K562 (cell line): ENCODE data around the gene PLAC9. TPM values are rescaled to one million over a fixed set of nuclear protein-coding genes. Genes with fewer than 3 reads are reported as not detected.

Source experiments
- ATAC-seq: fragments of 200-7000 bp; cut with Tn5 transposase; 3 replicates; pipeline ENCODE4 v1.9.1; 2020; ENCODE audit warnings: moderate library complexity
- BruUV-seq: library from RNA; stranded (reverse); fragments of 400-500 nt; replicated peaks from 2 replicates; lab custom pipeline; 2021; lab: Mats Ljungman, UMichigan
- CTCF ChIA-PET: fragments of 300-600 bp; formaldehyde crosslinking; extraction: SDS; loops from one replicate; lab custom pipeline; 2021; ENCODE audit warnings: low intra/inter-chr PET ratio; lab: Yijun Ruan, JAX
- POLR2A ChIA-PET: fragments of 300-600, 350-650 bp; sonication (Branson Sonifier 250); formaldehyde crosslinking; extraction: SDS; loops from one replicate; lab custom pipeline; 2021; ENCODE audit warnings: antibody characterized with exemption, inconsistent platforms; lab: Yijun Ruan, JAX
- DNase-seq, 4 experiments: peaks; one replicate each; pipeline versions ENCODE4 v3.0.0 to v3.0.0-alpha.2; 2011 to 2018; ENCODE audit warnings: low spot score in 3 of 4, mixed read lengths in 3 of 4; ENCODE audit errors: extremely low read depth in 1 of 4
- FAIRE-seq: peaks from 2 replicates; lab custom pipeline; 2011; peaks lifted over from hg19 to GRCh38; lab: Jason Lieb, UNC
- H2AFZ ChIP-seq: 2 replicates; pipeline ENCODE4 v1.6.0; 2011; ENCODE audit warnings: low read depth, low read length, control low read depth, inconsistent platforms
- H3K27ac ChIP-seq: fragments of 200-600 bp; 3 replicates; pipeline ENCODE4 v1.8.0; 2011; ENCODE audit warnings: low read depth, mild to moderate bottlenecking, control low read depth, inconsistent platforms, low read length, moderate library complexity, mixed read lengths; ENCODE audit errors: extremely low read depth
- H3K27me3 ChIP-seq, 2 experiments: fragments of 300-600 bp in 1 of 2; 2 replicates in 1 of 2; 3 replicates in 1 of 2; pipeline versions ENCODE4 v1.6.0 to v1.8.0; 2011; ENCODE audit warnings: inconsistent platforms in 2 of 2, low read length in 2 of 2, mild to moderate bottlenecking in 1 of 2, mixed read lengths in 1 of 2, moderate library complexity in 1 of 2; ENCODE audit not compliant: control insufficient read depth in 2 of 2, insufficient read depth in 2 of 2
- H3K36me3 ChIP-seq: fragments of 300-600 bp; 3 replicates; pipeline ENCODE4 v1.8.0; 2011; ENCODE audit warnings: mild to moderate bottlenecking, low read length, inconsistent platforms; ENCODE audit not compliant: control insufficient read depth, insufficient read depth
- H3K4me1 ChIP-seq, 2 experiments: fragments of 200-600 bp in 1 of 2; replicated peaks in 1 of 2; 2 replicates in 1 of 2; 3 replicates in 1 of 2; pipeline versions ENCODE4 v1.5.1 to v1.8.0; 2011; ENCODE audit warnings: inconsistent platforms in 2 of 2, low read length in 2 of 2, mild to moderate bottlenecking in 1 of 2, mixed read lengths in 1 of 2, moderate library complexity in 1 of 2; ENCODE audit not compliant: control insufficient read depth in 2 of 2, insufficient read depth in 2 of 2
- H3K4me2 ChIP-seq: 2 replicates; pipeline ENCODE4 v1.6.1; 2011; ENCODE audit warnings: low read length, control low read depth, inconsistent platforms, mixed read lengths; ENCODE audit not compliant: insufficient read depth
- H3K4me3 ChIP-seq: fragments of 200-600 bp; sonication (generic), shearing (Covaris generic); 2 replicates; pipeline ENCODE4 v1.5.1; 2016; ENCODE audit warnings: control low read depth, inconsistent platforms
- H3K79me2 ChIP-seq: fragments of 200-600 bp; 3 replicates; pipeline ENCODE4 v1.8.0; 2011; ENCODE audit warnings: low read length, inconsistent platforms; ENCODE audit not compliant: control insufficient read depth, insufficient read depth
- H3K9ac ChIP-seq, 2 experiments: 2 replicates each; pipeline versions ENCODE4 v1.6.0 to v1.6.1; 2011; ENCODE audit warnings: low read depth in 2 of 2, low read length in 2 of 2, control low read depth in 1 of 2, inconsistent platforms in 1 of 2, mild to moderate bottlenecking in 1 of 2, mixed read lengths in 1 of 2; ENCODE audit not compliant: insufficient read depth in 1 of 2
- H3K9me1 ChIP-seq: one replicate; pipeline ENCODE4 v1.6.0; 2011; ENCODE audit warnings: inconsistent platforms, mild to moderate bottlenecking, low read length, moderate library complexity; ENCODE audit not compliant: control insufficient read depth, insufficient read depth
- H3K9me3 ChIP-seq: replicated peaks from 2 replicates; pipeline ENCODE4 v1.5.1; 2011; ENCODE audit warnings: low read depth, low read length, inconsistent platforms; ENCODE audit not compliant: control insufficient read depth, insufficient read depth
- H4K20me1 ChIP-seq: replicated peaks from 2 replicates; pipeline ENCODE4 v1.6.1; 2011; ENCODE audit warnings: low read length, inconsistent platforms, mixed read lengths; ENCODE audit not compliant: control insufficient read depth, insufficient read depth
- ARID3B ChIP-seq: fragments of 250-450 bp; sonication (Bioruptor Pico); IDR thresholded peaks from 2 replicates; pipeline ENCODE4 v1.4.0; 2020; ENCODE audit warnings: borderline replicate concordance
- CHD4 ChIP-seq: fragments of 200-600 bp; sonication (generic); IDR thresholded peaks from 3 replicates; pipeline ENCODE4 v1.6.1; 2012; ENCODE audit warnings: low read depth, mild to moderate bottlenecking, mixed read lengths, low read length, inconsistent platforms; ENCODE audit not compliant: insufficient read depth, insufficient replicate concordance, poor library complexity, severe bottlenecking
- FOXP1 ChIP-seq: sonication (generic); formaldehyde crosslinking; IDR thresholded peaks from 2 replicates; pipeline ENCODE4 v1.8.0; 2022; ENCODE audit warnings: mild to moderate bottlenecking, missing genetic modification reagents
- NFATC3 ChIP-seq: fragments of 450-650 bp; IDR thresholded peaks from 2 replicates; pipeline ENCODE4 v1.6.1; 2017; ENCODE audit warnings: mild to moderate bottlenecking
- TAF7 ChIP-seq: fragments of 450-650 bp; IDR thresholded peaks from 2 replicates; pipeline ENCODE4 v1.6.1; 2016; ENCODE audit warnings: missing genetic modification characterization, missing compliant biosample characterization
- WGBS: fragments of 100-300 bp; shearing (Covaris generic); methylation state at CpG from one replicate; pipeline ENCODE4 v1.1.6; 2016; ENCODE audit warnings: low coverage, mixed read lengths; ENCODE audit not compliant: insufficient coverage; ENCODE audit errors: missing lambda C conversion rate; 5-methylcytosine and 5-hydroxymethylcytosine counted together
- in situ Hi-C: fragments of 300-500 bp; cut with MboI; formaldehyde crosslinking; loops from 4 replicates; pipeline ENCODE4 v1.15.0; 2018; ENCODE audit warnings: inconsistent platforms, mixed read lengths
- intact Hi-C: fragments of 100-400 bp; cut with micrococcal nuclease; formaldehyde crosslinking; loops from 2 replicates; pipeline ENCODE4 v1.14.2; 2022
- polyA plus RNA-seq, 8 experiments: library from polyadenylated mRNA; depleted of rRNA in 4 of 8; stranded (reverse) in 5 of 8; unstranded in 3 of 8; fragments of >200 nt; fragmentation: Nextera tagmentation in 2 of 8; fragmentation: Illumina TruSeq in 1 of 8; extraction: Ambion mirVana in 2 of 8; extraction: Trizol in 1 of 8; gene quantifications; 2 replicates each; pipeline versions ENCODE4 v1.2.1 to v1.2.3, GENCODE V29; 2011 to 2014; ENCODE audit warnings: inconsistent platforms in 1 of 8, missing spikeins in 1 of 8
- total RNA-seq, 7 experiments: library from RNA; depleted of rRNA in 6 of 7; stranded (reverse); fragments of >200 nt in 6 of 7; fragmentation: Illumina TruSeq in 2 of 7; extraction: Trizol in 2 of 7; gene quantifications; 2 replicates each; pipeline versions ENCODE4 v1.2.1 to v1.2.3, GENCODE V29; 2011 to 2021; ENCODE audit warnings: low replicate concordance in 1 of 7
- TF ChIP-seq, protein P1 (sequence below): IDR thresholded peaks from 2 replicates; pipeline ENCODE4 v1.6.1; 2012; ENCODE audit warnings: low read depth, low read length, improper control_type of control experiment, borderline replicate concordance
- TF ChIP-seq, protein P2 (sequence below): fragments of 250-450 bp; sonication (Bioruptor Pico); IDR thresholded peaks from 2 replicates; pipeline ENCODE4 v1.8.0; 2021; ENCODE audit warnings: mild to moderate bottlenecking, moderate library complexity

The PLAC9 gene
- total and polyA plus RNA-seq, 9 of the 15 experiments (the other 6 are each of a cell fraction or from before 2014, with no cell fraction given) = not detected

GRCh38 chr10:80187465-80188409 is 55.2 kb downstream of the PLAC9 start (continued):
- no peak for TF ChIP-seq FOXP1 (CRISPR knock-in tag)

- ChIA-PET CTCF (no interaction called here), POLR2A (interaction anchor here (1.5 to 2.8 kb wide), 4 partner anchors 12 to 16 kb away, joined by 6 to 26 read pairs (median 10); no protein-coding TSS in a partner anchor)
- H3K9ac ChIP-seq = peak overlapping the region; percentile 19 to 80; a peak in 2 of 4 replicates
- H3K4me2 ChIP-seq = peak overlapping the region; percentile 51; the same call in 1 of the 2 replicates
- peaks cover 20% of the 10 kb centered on the region; the same call in 2 of the 3 replicates for H3K36me3 ChIP-seq
- H4K20me1 ChIP-seq = peaks cover 7% of the 10 kb centered on the region
- in situ Hi-C loops = no loop called here
- BruUV-seq = no TSS peak
- no peaks in the 10 kb centered on the region for H3K27me3 ChIP-seq
- peaks cover 93% of the 10 kb centered on the region for H3K79me2 ChIP-seq
- FAIRE-seq = no peak
- WGBS = 69% methylated on average over 9 of the region's 9 CpGs
- H2AFZ ChIP-seq = no peak overlapping the region
- H3K9me1 ChIP-seq = no peaks in the 10 kb centered on the region
- ATAC-seq = no peak
- H3K4me3 ChIP-seq = no peak overlapping the region
- DNase-seq = no peak
- peaks cover 31 to 37% of the 10 kb centered on the region in 2 experiments for H3K4me1 ChIP-seq
- peaks cover 6% of the 10 kb centered on the region for H3K9me3 ChIP-seq
- peak overlapping the region; percentile 60 for H3K27ac ChIP-seq
- intact Hi-C loops = loop anchor here (1.0 kb wide), 1 partner anchor 15 kb away; no protein-coding TSS in a partner anchor
- TF ChIP-seq, protein P1, sequence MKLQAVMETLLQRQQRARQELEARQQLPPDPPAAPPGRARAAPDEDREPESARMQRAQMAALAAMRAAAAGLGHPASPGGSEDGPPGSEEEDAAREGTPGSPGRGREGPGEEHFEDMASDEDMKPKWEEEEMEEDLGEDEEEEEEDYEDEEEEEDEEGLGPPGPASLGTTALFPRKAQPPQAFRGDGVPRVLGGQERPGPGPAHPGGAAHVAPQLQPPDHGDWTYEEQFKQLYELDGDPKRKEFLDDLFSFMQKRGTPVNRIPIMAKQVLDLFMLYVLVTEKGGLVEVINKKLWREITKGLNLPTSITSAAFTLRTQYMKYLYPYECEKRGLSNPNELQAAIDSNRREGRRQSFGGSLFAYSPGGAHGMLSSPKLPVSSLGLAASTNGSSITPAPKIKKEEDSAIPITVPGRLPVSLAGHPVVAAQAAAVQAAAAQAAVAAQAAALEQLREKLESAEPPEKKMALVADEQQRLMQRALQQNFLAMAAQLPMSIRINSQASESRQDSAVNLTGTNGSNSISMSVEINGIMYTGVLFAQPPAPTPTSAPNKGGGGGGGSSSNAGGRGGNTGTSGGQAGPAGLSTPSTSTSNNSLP = no peak
- no peak for TF ChIP-seq NFATC3
- no peak for TF ChIP-seq ARID3B (CRISPR knock-in tag)
- TF ChIP-seq, protein P2, sequence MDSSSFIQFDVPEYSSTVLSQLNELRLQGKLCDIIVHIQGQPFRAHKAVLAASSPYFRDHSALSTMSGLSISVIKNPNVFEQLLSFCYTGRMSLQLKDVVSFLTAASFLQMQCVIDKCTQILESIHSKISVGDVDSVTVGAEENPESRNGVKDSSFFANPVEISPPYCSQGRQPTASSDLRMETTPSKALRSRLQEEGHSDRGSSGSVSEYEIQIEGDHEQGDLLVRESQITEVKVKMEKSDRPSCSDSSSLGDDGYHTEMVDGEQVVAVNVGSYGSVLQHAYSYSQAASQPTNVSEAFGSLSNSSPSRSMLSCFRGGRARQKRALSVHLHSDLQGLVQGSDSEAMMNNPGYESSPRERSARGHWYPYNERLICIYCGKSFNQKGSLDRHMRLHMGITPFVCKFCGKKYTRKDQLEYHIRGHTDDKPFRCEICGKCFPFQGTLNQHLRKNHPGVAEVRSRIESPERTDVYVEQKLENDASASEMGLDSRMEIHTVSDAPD (CRISPR knock-in tag) = no peak
- no peak for TF ChIP-seq CHD4
- TF ChIP-seq TAF7 = no peak
These were observed 56.2 kb downstream of the PLAC9 start for GRCh38 chr10:80188713-80189112.
